H9 (cell line): ENCODE results near the gene HOXA1. TPM values are rescaled to one million over a fixed set of nuclear protein-coding genes. Genes with fewer than 3 reads are reported as not detected.

Experiments used
- DNase-seq: peaks from one replicate; pipeline ENCODE4 v3.0.0-alpha.2; 2017
- H2AFZ ChIP-seq: one replicate; pipeline ENCODE4 v1.6.1; 2013; ENCODE audit warnings: mild to moderate bottlenecking, low read length, control low read depth, moderate library complexity
- H2AK5ac ChIP-seq: 2 replicates; pipeline ENCODE4 v1.6.1; 2013; ENCODE audit warnings: low read length, control low read depth, mixed read lengths; ENCODE audit not compliant: insufficient read length
- H2BK120ac ChIP-seq: one replicate; pipeline ENCODE4 v1.6.1; 2013; ENCODE audit warnings: low read depth, mild to moderate bottlenecking, low read length, control low read depth, inconsistent platforms; ENCODE audit not compliant: poor library complexity, severe bottlenecking
- H2BK12ac ChIP-seq: 2 replicates; pipeline ENCODE4 v1.6.1; 2013; ENCODE audit warnings: low read length, control low read depth, mixed read lengths, low read depth; ENCODE audit not compliant: insufficient read length
- H2BK15ac ChIP-seq: 2 replicates; pipeline ENCODE4 v1.6.1; 2013; ENCODE audit warnings: low read depth, low read length, control low read depth
- H2BK20ac ChIP-seq: one replicate; pipeline ENCODE4 v1.6.1; 2013; ENCODE audit warnings: low read depth, mild to moderate bottlenecking, low read length, control low read depth, inconsistent platforms; ENCODE audit not compliant: poor library complexity, severe bottlenecking
- H2BK5ac ChIP-seq: 2 replicates; pipeline ENCODE4 v1.6.1; 2013; ENCODE audit warnings: low read length, control low read depth, mixed read lengths; ENCODE audit not compliant: insufficient read length
- H3K14ac ChIP-seq: 2 replicates; pipeline ENCODE4 v1.6.1; 2013; ENCODE audit warnings: low read length, control low read depth; ENCODE audit not compliant: insufficient read depth
- H3K18ac ChIP-seq: 2 replicates; pipeline ENCODE4 v1.6.1; 2013; ENCODE audit warnings: low read depth, mild to moderate bottlenecking, mixed read lengths, low read length, control low read depth; ENCODE audit not compliant: insufficient read length
- H3K23ac ChIP-seq: 2 replicates; pipeline ENCODE4 v1.6.1; 2013; ENCODE audit warnings: low read length, control low read depth, mixed read lengths, low read depth; ENCODE audit not compliant: insufficient read length
- H3K23me2 ChIP-seq: 2 replicates; pipeline ENCODE4 v1.6.1; 2013; ENCODE audit warnings: low read depth, mild to moderate bottlenecking, mixed read lengths, low read length, control low read depth; ENCODE audit not compliant: insufficient read length, poor library complexity, severe bottlenecking
- H3K27ac ChIP-seq: 2 replicates; pipeline ENCODE4 v1.5.1; 2013; ENCODE audit warnings: low read length, control low read depth, mixed read lengths, low read depth; ENCODE audit not compliant: insufficient read length
- H3K27me3 ChIP-seq: 2 replicates; pipeline ENCODE4 v1.6.1; 2013; ENCODE audit warnings: low read length, control low read depth, inconsistent platforms; ENCODE audit not compliant: insufficient read depth
- H3K4ac ChIP-seq: 2 replicates; pipeline ENCODE4 v1.6.1; 2013; ENCODE audit warnings: low read depth, mild to moderate bottlenecking, control low read depth, inconsistent platforms, low read length, moderate library complexity
- H3K4me1 ChIP-seq: 2 replicates; pipeline ENCODE4 v1.6.1; 2013; ENCODE audit warnings: low read length, control low read depth, inconsistent platforms; ENCODE audit not compliant: insufficient read depth
- H3K4me2 ChIP-seq: 2 replicates; pipeline ENCODE4 v1.6.1; 2013; ENCODE audit warnings: low read length, control low read depth, mixed read lengths; ENCODE audit not compliant: insufficient read length, insufficient read depth
- H3K56ac ChIP-seq: 2 replicates; pipeline ENCODE4 v1.6.1; 2013; ENCODE audit warnings: low read depth, mild to moderate bottlenecking, mixed read lengths, low read length, control low read depth; ENCODE audit not compliant: insufficient read length
- H3K79me1 ChIP-seq: 2 replicates; pipeline ENCODE4 v1.6.1; 2013; ENCODE audit warnings: low read depth, mild to moderate bottlenecking, moderate library complexity, low read length, control low read depth, inconsistent platforms; ENCODE audit not compliant: insufficient read depth, poor library complexity, severe bottlenecking
- H3K79me2 ChIP-seq: 2 replicates; pipeline ENCODE4 v1.6.1; 2013; ENCODE audit warnings: low read length, control low read depth, inconsistent platforms; ENCODE audit not compliant: insufficient read depth
- H3K9ac ChIP-seq: 2 replicates; pipeline ENCODE4 v1.6.1; 2013; ENCODE audit warnings: low read length, control low read depth, mixed read lengths; ENCODE audit not compliant: insufficient read length; ENCODE audit errors: extremely low read depth
- H3K9me3 ChIP-seq: one replicate; pipeline ENCODE4 v1.6.1; 2013; ENCODE audit warnings: low read depth, low read length, inconsistent platforms; ENCODE audit not compliant: control insufficient read depth
- H3T11ph ChIP-seq: one replicate; pipeline ENCODE4 v1.6.1; 2013; ENCODE audit warnings: mild to moderate bottlenecking, low read length, control low read depth, inconsistent platforms
- H4K20me1 ChIP-seq: one replicate; pipeline ENCODE4 v1.6.1; 2013; ENCODE audit not compliant: control insufficient read depth, insufficient read length, insufficient read depth
- H4K5ac ChIP-seq: 2 replicates; pipeline ENCODE4 v1.6.1; 2013; ENCODE audit warnings: low read depth, mild to moderate bottlenecking, mixed read lengths, low read length, control low read depth; ENCODE audit not compliant: insufficient read length
- H4K8ac ChIP-seq: replicated peaks from 2 replicates; pipeline ENCODE4 v1.6.1; 2013; ENCODE audit warnings: low read length, control low read depth, mixed read lengths, low read depth; ENCODE audit not compliant: insufficient read length
- H4K91ac ChIP-seq: 2 replicates; pipeline ENCODE4 v1.6.1; 2013; ENCODE audit warnings: low read depth, mild to moderate bottlenecking, moderate library complexity, mixed read lengths, low read length, control low read depth; ENCODE audit not compliant: insufficient read length
- H3K27ac Mint-ChIP-seq, 3 experiments: 2 replicates in 2 of 3; 3 replicates in 1 of 3; pipeline ENCODE4 v1.8.0; 2020 to 2021; ENCODE audit warnings: mixed read lengths in 3 of 3, mild to moderate bottlenecking in 1 of 3, moderate library complexity in 1 of 3
- H3K27me3 Mint-ChIP-seq: 2 replicates; pipeline ENCODE4 v1.8.0; 2021; ENCODE audit warnings: low read depth, mild to moderate bottlenecking, moderate library complexity, mixed read lengths
- H3K36me3 Mint-ChIP-seq, 3 experiments: 2 replicates in 2 of 3; 3 replicates in 1 of 3; pipeline ENCODE4 v1.8.0; 2020 to 2021; ENCODE audit warnings: low read depth in 3 of 3, mixed read lengths in 3 of 3; ENCODE audit not compliant: insufficient read depth in 1 of 3
- H3K4me1 Mint-ChIP-seq, 2 experiments: 2 replicates each; pipeline ENCODE4 v1.8.0; 2020; ENCODE audit warnings: mixed read lengths in 2 of 2
- H3K4me3 Mint-ChIP-seq, 2 experiments: 2 replicates in 1 of 2; 3 replicates in 1 of 2; pipeline ENCODE4 v1.8.0; 2020 to 2021; ENCODE audit warnings: mild to moderate bottlenecking in 2 of 2, mixed read lengths in 2 of 2, moderate library complexity in 1 of 2
- H3K9me3 Mint-ChIP-seq, 2 experiments: 2 replicates in 1 of 2; 3 replicates in 1 of 2; pipeline ENCODE4 v1.8.0; 2020; ENCODE audit warnings: mild to moderate bottlenecking in 2 of 2, mixed read lengths in 2 of 2, moderate library complexity in 1 of 2
- CTCF ChIP-seq: fragments of 200-600 bp; sonication (generic); conservative IDR thresholded peaks from 3 replicates; pipeline ENCODE4 v1.8.0; 2021; ENCODE audit warnings: antibody characterized with exemption, mild to moderate bottlenecking
- WGBS: extraction: QIAGEN DNeasy Blood & Tissue Kit; methylation state at CpG from one replicate; pipeline ENCODE4 v1.1.7; 2013; ENCODE audit warnings: missing lambda C conversion rate, low lambda C conversion rate, mixed read lengths; ENCODE audit not compliant: insufficient read length; ENCODE audit errors: extremely low coverage; 5-methylcytosine and 5-hydroxymethylcytosine counted together
- total RNA-seq: library from RNA; stranded (reverse); gene quantifications from 2 replicates; pipeline ENCODE4 v1.2.1, GENCODE V29; 2021

The HOXA1 gene
- total RNA-seq, 1 experiment from 2014 or later: not detected

GRCh38 chr7:27062946-27063345 lies 32.9 kb downstream of the HOXA1 start:
- H3K18ac ChIP-seq: no peak overlapping the region
- no peak overlapping the region for H2BK120ac ChIP-seq
- H2BK12ac ChIP-seq: no peak overlapping the region
- WGBS: no CpG with 5 or more reads among the region's 4 CpGs
- no peaks in the 10 kb centered on the region for H3K79me1 ChIP-seq
- DNase-seq: no peak
- H3K9me3 ChIP-seq: no peaks in the 10 kb centered on the region
- H3K4me2 ChIP-seq: no peak overlapping the region
- H2BK15ac ChIP-seq: no peak overlapping the region
- H4K20me1 ChIP-seq: no peaks in the 10 kb centered on the region
- no peaks in the 10 kb centered on the region for H3K27me3 ChIP-seq
- no peaks in the 10 kb centered on the region for H3K4me1 Mint-ChIP-seq
- H4K5ac ChIP-seq: no peak overlapping the region
- no peak overlapping the region for H2BK20ac ChIP-seq
- H3K23me2 ChIP-seq: no peaks in the 10 kb centered on the region
- no peak overlapping the region for H3K14ac ChIP-seq
- H3K4ac ChIP-seq: no peak overlapping the region
- H3T11ph ChIP-seq: no peak overlapping the region
- no peak overlapping the region for H4K91ac ChIP-seq
- no peak overlapping the region for H3K56ac ChIP-seq
- no peaks in the 10 kb centered on the region for H3K79me2 ChIP-seq
- no peaks in the 10 kb centered on the region for H3K9me3 Mint-ChIP-seq
- H3K4me1 ChIP-seq: no peaks in the 10 kb centered on the region
- no peak overlapping the region for H2AK5ac ChIP-seq
- no peak overlapping the region for H2AFZ ChIP-seq
- no peaks in the 10 kb centered on the region for H3K36me3 Mint-ChIP-seq
- no peak overlapping the region for H4K8ac ChIP-seq
- H3K4me3 Mint-ChIP-seq: no peak overlapping the region
- no peak overlapping the region for H3K23ac ChIP-seq
- H3K27ac ChIP-seq: no peak overlapping the region
- no peak overlapping the region for H3K9ac ChIP-seq
- no peak overlapping the region; a peak in 1 of 7 replicates for H3K27ac Mint-ChIP-seq
- H3K27me3 Mint-ChIP-seq: peaks cover 15% of the 10 kb centered on the region
- no peak overlapping the region for H2BK5ac ChIP-seq
- TF ChIP-seq CTCF: no peak
